GM18508 (cell line): ENCODE data around the gene PIK3R5.
"Not testable (repeated sequence)": the region's sequence is repeated elsewhere in the genome, so short reads cannot be mapped to it uniquely, and the experiment has no call there.

ENCODE experiments used
- ATAC-seq: cut with Tn5 transposase; IDR thresholded peaks from one replicate; pipeline ENCODE4 v1.9.1; 2021; ENCODE audit warnings: moderate number of reproducible peaks; ENCODE audit not compliant: insufficient read depth, unreplicated experiment

The PIK3R5 gene

DNA sequence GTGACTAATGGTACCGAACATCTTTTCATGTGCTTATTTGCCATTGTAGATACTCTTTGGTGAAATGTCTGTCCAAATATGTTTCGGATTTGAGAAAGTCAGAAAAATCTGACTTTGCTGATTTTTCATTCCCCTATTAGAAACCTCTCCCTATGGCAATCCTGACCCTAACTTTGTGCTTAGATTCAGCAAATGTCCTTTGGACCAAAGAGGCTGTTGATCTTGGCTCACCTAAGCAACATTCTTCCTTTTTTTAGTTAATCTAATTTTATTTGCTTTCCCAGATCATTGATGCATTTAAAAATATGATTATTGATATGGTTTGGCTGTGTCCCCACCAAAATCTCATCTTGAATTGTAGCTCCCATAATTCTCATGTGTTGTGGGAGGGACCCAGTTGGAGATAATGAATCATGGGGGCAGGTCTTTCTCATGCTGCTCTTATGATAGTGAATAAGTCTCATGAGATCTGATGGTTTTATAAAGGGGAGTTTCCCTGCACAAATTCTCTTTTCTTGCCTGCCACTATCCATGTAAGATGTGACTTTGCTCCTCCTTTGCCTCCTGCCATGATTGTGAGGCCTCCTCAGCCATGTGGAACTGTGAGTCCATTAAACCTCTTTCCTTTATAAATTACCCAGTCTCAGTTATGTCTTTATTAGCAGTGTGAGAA, 22.9 kb upstream of the PIK3R5 start:
- ATAC-seq, result not testable (repeated sequence)

DNA sequence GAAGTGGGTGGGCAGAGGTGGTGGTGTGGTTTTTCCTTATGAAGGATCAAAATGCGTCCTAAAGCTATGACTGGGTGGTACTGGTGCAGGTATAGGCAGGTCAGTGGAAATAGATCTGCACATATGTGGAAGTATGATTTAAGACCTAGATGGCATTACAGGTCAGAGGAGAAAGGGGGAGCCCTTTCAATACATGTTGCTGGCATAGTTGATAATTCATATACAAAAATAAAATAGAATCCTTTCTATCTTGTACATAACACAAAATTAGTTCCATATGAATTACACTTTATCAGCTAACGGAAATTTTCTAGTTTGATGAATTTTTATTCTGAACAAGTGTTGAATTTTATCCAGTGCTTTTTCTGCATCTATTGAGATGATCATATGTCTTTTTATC, 20.8 kb upstream of the PIK3R5 start:
- no peak for ATAC-seq

DNA sequence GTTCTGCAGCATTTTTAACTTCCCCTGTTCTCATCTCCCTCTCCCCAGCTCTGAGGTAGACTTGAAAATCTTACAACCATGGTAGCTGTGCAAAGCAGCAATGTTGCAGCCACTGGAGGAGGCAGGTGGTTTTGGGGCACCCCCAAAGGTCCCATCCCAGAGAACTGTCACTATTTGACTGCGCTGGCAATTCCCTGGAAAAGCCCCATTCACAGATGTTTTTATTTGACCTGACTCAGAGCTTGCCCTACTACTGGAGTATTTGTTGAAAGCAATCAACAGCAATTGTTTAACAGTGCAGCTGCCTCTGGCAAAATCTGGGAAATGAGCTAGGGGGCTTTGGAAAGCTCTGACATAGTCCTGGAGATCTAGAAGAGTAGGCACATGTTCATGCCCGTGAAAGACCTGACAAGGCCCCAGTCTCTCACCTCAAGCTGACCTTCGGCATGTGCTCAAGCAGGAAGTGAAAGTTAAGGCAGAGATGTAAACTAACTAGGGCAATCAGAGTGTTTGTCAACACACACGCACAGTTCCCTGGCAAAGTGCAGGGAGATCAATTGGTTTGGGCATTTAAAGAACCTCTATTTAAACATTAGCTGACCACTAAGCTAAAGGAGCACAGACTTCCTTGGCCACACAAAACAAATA, 19.7 kb upstream of the PIK3R5 start:
- no peak for ATAC-seq

DNA sequence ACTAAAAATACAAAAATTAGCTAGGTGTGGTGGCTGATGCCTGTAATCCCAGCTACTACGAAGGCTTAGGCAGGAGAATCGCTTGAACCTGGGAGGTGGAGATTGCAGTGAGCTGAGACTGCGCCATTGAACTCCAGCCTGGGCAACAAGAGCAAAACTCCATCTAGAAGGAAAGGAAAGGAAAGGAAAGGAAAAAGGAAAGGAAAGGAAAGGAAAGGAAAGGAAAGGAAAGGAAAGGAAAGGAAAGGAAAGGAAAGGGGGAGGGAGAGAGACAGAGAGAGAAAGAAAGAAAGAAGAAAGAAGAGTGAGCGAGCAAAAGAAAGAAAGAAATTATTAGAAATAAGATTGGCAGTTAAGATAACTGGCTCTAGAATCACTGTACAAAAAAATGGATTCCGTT, 18.7 kb upstream of the PIK3R5 start:
- not testable (repeated sequence) for ATAC-seq

DNA sequence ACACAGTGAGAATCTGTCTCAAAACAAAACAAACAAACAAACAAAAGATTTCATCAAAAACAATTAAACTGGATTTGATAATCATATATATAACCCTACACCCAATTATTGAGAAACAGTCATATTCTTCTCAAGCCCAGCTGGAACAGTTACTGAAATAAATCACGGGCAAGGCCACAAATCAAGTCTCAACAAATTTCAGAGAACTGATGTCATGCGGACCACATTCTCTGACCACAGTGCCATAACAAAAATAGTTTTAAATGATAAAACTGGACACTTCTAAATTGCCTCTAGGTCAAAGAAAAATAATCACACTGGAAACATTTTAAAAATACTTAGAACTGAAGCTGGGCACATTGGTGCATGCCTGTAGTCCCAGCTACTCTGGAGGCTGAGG, 15.9 kb upstream of the PIK3R5 start:
- no peak for ATAC-seq

DNA sequence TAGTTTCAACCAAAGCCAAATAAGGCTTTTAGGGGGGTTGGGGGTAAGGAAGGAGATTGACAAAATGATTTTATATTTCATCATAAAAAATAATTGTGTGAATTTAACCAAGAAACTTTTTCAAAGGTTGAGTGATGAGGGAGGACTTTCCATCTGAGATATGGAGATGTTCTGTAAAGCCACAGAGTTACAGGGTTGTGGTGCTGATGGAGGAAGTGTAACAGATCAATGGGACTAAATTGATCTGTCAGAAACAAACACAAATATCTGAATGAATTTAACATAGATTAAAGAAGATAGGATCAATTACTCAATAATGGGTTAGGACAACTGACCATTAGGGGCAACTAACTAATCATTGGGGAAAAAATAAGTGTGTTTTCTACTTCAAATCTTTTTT, 14.2 kb upstream of the PIK3R5 start:
- ATAC-seq, result no peak

DNA sequence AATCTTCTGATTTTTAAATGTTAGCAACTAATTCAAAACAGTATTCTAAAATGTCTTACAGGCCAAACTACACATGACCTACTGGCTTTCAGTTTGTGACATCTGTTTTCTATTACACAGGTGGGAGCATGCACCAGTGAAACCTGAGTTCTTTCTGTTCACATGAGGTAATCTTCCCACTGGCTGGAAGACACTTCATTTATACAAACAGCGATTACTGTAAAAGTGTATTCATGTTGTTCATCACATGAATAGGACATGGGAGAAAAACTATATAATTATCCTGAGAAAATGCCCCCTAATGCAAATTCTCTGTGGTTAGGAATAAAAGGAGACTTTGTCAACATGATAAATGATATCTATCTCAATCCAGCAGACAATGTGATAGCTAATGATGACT, 11.1 kb upstream of the PIK3R5 start:
- no peak for ATAC-seq

DNA sequence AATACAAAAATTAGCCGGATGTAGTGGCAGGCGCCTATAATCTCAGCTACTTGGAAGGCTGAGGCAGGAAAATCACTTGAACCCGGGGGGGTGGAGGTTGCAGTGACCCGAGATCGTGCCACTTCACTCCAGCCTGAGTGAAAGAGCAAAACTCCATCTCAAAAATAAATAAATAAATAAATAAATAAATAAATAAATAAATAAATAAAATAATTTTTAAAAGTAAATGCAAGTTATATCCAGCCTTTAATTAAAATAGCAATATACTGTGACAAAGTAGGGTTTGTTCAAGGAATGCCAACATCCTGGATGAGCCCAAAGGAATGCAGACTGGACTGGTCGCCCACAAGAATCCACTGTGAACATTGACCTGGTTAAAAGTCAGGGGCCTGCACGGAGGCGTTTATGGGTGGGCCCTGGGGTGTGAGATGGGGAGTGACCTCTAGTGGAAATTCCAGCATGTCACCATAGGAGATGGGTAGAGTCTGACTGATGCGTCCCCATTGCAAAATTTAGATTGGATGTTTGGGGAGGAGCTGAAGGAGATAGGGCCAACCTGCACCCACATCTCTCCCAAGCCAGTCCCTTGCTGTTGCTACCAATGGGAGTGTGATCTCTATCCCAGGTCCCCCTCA, 9.7 kb upstream of the PIK3R5 start:
- ATAC-seq, result no peak

DNA sequence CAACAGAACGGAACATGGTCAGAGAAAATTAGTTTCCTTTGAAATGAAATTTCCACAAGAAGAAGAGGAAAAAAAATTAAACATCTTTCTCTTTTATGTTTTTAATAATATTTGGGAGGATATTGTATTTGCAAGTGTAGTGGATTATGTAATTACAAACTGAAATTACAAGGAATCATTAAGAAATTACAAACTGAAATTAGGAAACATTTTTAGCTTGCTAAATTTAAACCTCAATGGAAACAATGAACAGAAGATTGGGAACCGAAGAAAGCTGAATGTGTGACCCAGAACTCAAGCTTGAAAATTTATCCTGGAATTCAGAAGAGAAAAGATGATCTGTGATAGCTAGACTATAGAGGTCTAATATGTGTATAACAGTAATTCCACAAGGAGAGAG, 4.4 kb upstream of the PIK3R5 start:
- ATAC-seq, result no peak

DNA sequence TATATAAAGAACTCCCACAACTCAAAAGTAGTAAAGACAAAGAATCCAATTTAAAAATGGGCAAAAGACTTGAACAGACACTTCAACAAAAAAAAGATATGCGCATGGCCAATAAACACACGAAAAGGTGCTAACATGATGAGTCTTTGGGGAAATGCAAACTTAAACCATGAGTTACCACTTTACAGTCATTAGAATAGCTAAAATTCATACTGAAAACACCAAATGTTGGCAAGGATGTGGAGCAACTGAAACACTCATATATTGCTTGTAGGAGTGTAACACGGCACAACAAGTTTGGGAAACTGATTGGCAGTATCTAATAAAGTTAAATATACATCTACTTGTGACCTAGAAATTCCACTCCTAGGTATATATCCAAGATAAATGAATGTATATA, 3.0 kb upstream of the PIK3R5 start:
- no peak for ATAC-seq

DNA sequence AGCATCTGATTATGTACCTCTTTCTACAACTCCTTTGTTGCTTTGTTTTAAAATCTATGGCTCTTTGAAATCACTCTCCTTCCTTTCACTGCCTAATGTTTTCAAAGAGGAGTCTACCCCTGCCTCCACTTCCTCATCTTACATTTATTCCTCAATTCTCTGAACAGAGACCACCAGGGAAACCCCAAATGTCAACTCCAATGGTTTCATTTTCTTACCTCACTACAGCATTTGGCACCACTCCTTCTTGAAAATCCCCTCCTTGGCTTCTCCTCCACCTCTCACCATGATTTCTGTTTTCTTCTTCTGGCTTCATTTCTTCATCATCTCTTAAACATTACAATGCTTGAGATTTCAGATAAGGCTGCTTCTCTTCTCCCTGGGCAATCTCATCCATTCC, 2.4 kb upstream of the PIK3R5 start:
- ATAC-seq, result no peak

DNA sequence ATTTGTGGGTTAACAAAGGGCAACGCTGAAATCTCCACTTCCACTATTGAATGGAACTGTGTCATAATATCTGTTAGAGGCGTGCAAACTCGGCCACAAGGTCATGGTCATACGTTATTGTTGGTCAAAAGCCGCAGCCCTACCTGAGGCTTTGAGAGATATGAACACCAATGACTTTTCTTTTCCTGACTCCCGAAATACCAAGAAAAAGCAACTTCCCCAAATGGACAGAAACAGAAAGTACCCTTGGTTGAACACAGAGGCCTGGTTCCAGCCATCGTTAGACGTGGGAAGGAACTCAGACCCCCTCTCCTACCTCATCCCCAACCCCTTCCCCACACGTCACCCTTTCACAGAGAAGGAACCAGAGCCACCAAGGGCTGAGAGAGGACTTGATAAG, 1.4 kb upstream of the PIK3R5 start:
- no peak for ATAC-seq

DNA sequence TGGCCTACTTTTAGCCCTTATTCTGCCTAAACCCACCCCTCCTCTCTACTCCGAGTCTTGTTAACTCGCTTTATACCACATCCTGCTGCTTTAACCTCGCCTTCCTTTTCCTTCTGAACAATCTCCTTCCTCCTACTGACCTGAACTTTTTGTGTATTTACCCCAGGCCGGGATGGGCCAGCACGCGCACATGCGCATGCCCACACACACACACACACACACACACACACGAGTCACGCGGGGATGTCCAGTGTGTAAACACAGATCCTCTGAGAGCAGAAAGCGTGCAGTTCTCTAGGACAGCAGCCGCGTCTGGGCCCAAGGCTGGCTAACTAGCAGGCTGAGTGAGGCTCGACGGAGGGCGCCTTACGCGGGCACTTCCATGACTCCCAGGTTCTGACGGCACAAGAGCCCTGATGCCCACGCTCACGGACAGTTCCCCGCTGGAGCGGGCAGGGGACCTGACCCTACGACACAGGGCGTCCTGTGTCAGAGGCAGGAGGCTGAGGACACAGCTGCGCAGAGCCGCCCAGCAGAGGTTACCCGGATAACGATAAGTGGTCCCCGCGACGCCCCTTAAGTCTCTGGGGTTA, 610 bp downstream of the PIK3R5 start:
- ATAC-seq, result no peak

DNA sequence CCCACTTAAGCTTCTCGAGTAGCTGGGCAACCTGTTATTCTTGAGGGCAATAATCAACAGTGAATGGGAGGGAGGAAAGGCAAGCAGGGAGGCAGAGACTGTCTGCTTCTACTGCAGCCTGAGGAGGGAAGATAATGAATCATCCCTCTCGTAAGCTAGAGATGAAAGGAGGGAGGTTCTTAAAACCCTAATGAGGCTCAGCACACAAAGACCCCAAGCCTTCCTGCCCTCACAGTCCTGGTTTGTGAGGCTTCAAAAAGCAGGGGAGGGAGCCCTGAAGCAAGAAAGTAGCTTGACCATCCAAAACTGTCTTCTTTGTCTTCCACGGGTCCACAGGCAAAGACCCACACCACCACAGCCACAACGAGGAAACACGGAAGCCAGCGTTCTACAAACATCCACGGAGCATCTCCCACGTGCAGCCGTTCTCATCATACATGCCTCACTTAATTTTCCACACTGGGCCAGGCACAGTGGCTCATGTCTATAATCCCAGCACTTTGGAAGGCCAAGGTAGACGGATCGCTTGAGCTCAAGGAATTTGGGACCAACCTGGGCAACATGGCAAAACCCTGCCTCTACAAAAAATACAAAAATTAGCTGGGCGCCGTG, 1.8 kb downstream of the PIK3R5 start:
- ATAC-seq, result no peak

DNA sequence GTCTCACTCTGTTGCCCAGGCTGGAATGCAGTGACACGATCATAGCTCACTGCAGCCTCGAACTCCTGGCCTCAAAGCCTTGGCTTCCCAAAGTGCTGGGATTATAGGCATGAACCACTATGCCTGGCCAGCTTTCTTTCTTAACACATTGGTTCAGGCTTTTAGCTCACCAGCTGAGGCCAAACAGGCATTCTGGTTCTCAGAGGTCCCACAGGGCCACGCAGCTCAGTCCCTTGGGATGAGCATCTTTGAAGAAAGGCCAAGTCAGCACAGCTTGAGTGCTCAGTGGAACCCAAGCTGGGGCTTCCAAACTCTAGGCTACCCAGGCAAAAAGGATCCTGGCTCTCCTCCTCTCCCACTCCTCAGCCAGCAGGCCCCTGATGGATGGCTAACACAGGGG, 2.5 kb downstream of the PIK3R5 start:
- ATAC-seq, result no peak

DNA sequence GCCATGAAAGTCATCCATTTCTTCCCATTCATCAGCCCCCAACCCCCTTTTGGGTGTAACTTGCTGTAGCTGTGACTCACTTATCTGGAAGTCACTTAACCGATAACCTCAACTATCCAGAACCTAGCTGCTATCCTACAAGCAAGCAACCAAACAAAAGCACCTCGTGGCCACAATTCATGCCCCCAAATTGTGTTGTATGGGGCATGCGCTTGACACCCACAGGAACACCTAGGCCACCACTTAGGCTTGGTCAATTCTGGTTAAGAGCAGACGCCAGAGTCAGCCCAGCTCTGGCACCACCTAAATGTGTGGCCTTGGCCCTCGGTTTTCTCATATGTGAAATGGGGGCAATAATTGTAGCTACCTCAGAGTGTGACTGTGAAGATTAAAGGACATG, 3.7 kb downstream of the PIK3R5 start:
- ATAC-seq, result no peak

DNA sequence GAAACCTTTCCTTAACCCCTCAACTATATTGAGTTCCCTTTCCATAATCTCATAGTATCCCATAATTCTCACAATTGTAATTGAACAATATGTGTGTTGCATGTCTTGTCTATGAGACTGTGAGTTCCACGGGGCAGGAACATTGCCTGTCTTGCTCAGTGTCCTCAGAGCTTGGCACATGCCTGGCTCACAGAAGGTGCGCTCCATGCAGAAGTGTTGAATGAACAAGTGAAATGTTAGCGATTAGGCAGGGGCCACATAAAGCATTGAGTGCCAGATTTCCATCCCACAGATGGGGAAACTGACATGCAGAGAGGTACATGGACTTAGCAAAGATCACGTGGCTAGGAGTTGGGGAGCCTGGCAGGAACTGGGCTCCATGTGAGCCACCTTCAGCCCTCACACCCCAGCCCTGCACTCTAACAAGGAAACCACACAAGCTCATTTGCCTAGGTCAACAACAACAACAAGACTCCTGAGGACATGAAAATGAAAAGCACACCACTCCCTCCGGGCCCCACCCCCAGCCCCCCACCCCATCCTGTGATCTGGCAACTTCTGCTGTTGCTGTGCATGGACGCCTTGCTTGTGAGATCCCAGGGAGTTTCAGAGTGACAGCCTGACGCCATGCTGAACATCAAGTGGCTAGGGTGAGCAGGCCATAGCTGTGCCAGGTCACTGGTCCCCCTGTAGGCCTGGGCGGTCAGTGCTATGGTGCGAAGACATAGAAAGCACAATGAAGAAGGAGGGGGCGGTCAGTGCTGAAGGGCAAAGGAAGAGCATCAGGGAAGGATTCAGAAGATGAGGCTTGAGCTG, 5.0 kb downstream of the PIK3R5 start:
- ATAC-seq, result no peak

DNA sequence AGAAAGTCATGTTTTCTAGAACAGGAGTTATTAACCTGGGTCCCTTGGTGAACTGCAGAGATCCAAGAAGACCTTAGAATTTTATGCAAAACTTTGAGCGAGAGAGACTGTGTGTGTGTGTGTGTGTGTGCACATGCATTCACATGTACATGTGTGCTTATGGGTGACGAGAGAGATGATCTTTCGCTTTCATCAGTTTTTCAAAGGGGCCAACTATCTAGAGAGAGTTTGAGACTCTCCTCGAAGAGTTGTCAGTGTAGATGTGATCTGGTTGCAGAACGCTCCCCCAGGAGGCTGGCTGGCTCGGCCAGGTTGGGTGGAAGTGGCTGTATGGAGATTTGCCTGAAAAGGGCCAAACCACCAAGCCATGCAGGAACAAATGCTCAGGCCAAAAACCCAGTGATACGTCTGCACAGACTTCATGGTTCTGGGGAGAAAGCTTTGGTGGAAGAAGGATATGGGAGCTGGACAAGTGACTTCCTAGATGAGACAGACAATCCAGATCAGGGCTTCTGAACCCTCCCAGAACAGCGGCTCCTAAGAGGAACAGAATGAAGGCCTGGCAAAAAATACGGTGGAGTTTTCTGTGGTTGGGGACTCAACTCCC, 6.1 kb downstream of the PIK3R5 start:
- no peak for ATAC-seq

DNA sequence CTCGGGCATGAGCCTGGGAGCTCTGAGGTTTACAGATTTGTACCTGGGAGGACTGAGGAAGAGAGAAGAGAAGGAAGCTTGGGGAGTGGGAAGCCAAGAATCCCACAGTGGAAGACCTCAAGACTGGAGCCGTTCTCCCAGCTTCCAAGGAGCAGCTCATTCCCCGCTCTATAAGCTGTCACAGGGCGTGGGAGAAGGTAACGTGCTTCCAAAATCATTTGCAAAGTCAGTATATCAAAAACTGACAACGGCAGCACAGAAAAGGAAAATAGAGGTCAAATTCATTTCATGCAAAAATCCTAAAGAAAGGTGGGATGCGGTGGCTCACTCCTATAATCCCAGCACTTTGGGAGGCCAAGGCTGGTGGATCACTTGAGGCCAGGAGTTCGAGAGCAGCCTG, 7.8 kb downstream of the PIK3R5 start:
- no peak for ATAC-seq

DNA sequence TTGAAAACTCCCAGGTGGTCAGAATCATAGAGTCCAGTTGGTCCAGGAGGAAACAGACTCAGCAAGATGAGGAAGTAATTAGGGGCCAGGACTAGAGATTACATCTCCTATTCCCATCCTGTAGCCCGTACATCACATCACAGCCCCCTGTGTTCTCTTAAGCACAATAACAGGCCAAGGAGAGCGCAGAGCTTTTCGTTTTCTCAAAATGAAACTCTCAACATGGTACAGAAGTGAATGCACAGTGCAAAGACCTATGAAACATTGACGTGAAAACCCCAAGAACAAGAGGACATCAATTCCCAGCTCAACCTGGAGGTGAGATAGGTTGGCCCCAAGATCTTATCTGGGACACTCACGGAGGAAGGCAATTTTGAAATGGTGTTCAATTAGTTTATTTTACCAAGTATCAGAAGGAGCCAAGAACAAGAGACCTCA, 9.0 kb downstream of the PIK3R5 start:
- no peak for ATAC-seq
